Hepatocyte (in vitro differentiated cells): ENCODE results near the gene PRSS56.

Experiments
- EZH2 ChIP-seq: fragments of 200-600 bp; sonication (generic); IDR thresholded peaks from 2 replicates; pipeline ENCODE4 v1.6.1; 2016; ENCODE audit warnings: antibody characterized with exemption, mild to moderate bottlenecking, borderline replicate concordance
- EZH2phosphoT487 ChIP-seq: fragments of 200-600 bp; sonication (generic); IDR thresholded peaks from one replicate; pipeline ENCODE4 v1.6.1; 2018; ENCODE audit warnings: antibody characterized with exemption, mild to moderate bottlenecking, low read depth, moderate library complexity; ENCODE audit not compliant: unreplicated experiment, severe bottlenecking
- TF ChIP-seq, protein P1 (sequence below): fragments of 200-600 bp; sonication (generic); IDR thresholded peaks from 2 replicates; pipeline ENCODE4 v1.5.1; 2016; ENCODE audit warnings: antibody characterized with exemption, mild to moderate bottlenecking; ENCODE audit not compliant: poor library complexity

DNA sequence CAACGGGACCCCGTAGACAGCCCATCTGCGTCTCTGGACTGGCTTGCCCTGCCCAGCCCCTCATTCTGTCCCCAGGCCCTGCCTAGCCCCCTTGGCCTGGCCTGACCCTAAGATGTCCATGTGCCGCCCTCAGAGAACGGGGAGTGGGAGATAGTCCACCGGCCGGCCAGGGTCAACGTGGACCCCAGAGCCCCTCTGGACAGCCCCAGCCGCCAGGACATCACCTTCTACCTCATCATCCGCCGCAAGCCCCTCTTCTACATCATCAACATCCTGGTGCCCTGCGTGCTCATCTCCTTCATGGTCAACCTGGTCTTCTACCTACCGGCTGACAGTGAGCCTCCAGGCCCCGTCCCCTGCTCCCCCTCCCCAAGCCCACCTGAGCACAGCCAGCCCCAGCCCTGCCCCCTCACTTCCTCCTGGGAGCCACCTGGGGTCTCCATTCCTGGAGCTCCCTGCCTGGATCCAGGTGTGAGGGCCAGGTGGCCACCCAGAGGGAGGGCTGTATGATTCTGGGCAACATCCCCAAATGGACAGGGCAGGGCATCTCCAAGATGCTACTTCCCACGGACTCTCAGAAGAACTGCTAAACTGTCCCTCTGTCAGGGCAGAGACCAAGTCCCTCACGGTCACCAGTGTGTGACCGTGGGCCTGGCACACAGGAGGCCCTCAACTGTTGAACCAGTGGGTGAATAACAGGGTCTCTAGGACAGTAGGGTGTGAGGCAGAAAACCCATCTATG lies 9.8 kb downstream of the PRSS56 start:
- TF ChIP-seq, protein P1, sequence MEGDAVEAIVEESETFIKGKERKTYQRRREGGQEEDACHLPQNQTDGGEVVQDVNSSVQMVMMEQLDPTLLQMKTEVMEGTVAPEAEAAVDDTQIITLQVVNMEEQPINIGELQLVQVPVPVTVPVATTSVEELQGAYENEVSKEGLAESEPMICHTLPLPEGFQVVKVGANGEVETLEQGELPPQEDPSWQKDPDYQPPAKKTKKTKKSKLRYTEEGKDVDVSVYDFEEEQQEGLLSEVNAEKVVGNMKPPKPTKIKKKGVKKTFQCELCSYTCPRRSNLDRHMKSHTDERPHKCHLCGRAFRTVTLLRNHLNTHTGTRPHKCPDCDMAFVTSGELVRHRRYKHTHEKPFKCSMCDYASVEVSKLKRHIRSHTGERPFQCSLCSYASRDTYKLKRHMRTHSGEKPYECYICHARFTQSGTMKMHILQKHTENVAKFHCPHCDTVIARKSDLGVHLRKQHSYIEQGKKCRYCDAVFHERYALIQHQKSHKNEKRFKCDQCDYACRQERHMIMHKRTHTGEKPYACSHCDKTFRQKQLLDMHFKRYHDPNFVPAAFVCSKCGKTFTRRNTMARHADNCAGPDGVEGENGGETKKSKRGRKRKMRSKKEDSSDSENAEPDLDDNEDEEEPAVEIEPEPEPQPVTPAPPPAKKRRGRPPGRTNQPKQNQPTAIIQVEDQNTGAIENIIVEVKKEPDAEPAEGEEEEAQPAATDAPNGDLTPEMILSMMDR: no peak
- TF ChIP-seq EZH2 (no peak), EZH2phosphoT487 (no peak)
